Neural crest cell (in vitro differentiated cells): Measurements from ENCODE around the gene KCNA2. TPM values are rescaled to one million over a fixed set of nuclear protein-coding genes. Genes with fewer than 3 reads are reported as not detected.

Experiments used
- DNase-seq: peaks from one replicate; pipeline ENCODE4 v3.0.0; 2021; ENCODE audit warnings: low read depth, mixed read lengths, low spot score
- H3K27ac Mint-ChIP-seq: one replicate; pipeline ENCODE4 v1.8.0; 2021; ENCODE audit warnings: mild to moderate bottlenecking, mixed read lengths; ENCODE audit not compliant: unreplicated experiment
- H3K27me3 Mint-ChIP-seq: 2 replicates; pipeline ENCODE4 v1.8.0; 2021; ENCODE audit warnings: low read depth, mild to moderate bottlenecking, mixed read lengths
- H3K36me3 Mint-ChIP-seq: 2 replicates; pipeline ENCODE4 v1.8.0; 2021; ENCODE audit warnings: low read depth, mild to moderate bottlenecking, mixed read lengths
- H3K4me1 Mint-ChIP-seq: 2 replicates; pipeline ENCODE4 v1.8.0; 2021; ENCODE audit warnings: mixed read lengths
- H3K4me3 Mint-ChIP-seq: one replicate; pipeline ENCODE4 v1.8.0; 2021; ENCODE audit warnings: mild to moderate bottlenecking, mixed read lengths
- H3K9me3 Mint-ChIP-seq: 2 replicates; pipeline ENCODE4 v1.8.0; 2021; ENCODE audit warnings: mixed read lengths
- total RNA-seq: library from RNA; stranded (reverse); gene quantifications from 2 replicates; pipeline ENCODE4 v1.2.1, GENCODE V29; 2021
- TF ChIP-seq, protein P1 (sequence below): fragments of 200-600 bp; sonication (generic); conservative IDR thresholded peaks from 2 replicates; pipeline ENCODE4 v1.5.0; 2021; ENCODE audit warnings: antibody characterized with exemption, mild to moderate bottlenecking

Gene KCNA2
- total RNA-seq, 1 donor from 2014 or later: 2.5 TPM

DNA sequence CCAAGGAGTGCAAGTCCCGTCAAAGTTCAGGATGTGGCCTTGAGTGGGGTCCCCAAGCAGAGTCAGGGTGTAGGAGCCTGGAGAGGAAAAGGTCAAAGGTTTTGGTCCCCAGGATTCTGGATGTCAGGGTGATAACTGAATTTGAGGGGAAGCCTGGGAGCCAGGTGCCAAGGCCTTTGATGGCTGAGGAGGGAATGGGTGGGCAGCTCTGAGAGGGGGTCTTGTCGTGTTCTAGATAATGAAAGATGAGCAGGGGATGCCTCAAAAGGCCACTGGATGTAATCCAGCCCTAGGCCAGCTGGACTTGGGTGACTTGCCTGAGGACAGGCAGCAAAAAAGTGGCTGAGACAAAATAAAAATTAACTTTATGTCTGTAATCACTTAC lies 27.5 kb upstream of the KCNA2 start:
- TF ChIP-seq, protein P1, sequence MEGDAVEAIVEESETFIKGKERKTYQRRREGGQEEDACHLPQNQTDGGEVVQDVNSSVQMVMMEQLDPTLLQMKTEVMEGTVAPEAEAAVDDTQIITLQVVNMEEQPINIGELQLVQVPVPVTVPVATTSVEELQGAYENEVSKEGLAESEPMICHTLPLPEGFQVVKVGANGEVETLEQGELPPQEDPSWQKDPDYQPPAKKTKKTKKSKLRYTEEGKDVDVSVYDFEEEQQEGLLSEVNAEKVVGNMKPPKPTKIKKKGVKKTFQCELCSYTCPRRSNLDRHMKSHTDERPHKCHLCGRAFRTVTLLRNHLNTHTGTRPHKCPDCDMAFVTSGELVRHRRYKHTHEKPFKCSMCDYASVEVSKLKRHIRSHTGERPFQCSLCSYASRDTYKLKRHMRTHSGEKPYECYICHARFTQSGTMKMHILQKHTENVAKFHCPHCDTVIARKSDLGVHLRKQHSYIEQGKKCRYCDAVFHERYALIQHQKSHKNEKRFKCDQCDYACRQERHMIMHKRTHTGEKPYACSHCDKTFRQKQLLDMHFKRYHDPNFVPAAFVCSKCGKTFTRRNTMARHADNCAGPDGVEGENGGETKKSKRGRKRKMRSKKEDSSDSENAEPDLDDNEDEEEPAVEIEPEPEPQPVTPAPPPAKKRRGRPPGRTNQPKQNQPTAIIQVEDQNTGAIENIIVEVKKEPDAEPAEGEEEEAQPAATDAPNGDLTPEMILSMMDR: no peak
- Mint-ChIP-seq H3K36me3 (no peaks in the 10 kb centered on the region), H3K27me3 (peaks cover 33% of the 10 kb centered on the region), H3K4me1 (no peaks in the 10 kb centered on the region), H3K27ac (no peak overlapping the region), H3K9me3 (no peaks in the 10 kb centered on the region), H3K4me3 (no peak overlapping the region)
- DNase-seq: no peak

DNA sequence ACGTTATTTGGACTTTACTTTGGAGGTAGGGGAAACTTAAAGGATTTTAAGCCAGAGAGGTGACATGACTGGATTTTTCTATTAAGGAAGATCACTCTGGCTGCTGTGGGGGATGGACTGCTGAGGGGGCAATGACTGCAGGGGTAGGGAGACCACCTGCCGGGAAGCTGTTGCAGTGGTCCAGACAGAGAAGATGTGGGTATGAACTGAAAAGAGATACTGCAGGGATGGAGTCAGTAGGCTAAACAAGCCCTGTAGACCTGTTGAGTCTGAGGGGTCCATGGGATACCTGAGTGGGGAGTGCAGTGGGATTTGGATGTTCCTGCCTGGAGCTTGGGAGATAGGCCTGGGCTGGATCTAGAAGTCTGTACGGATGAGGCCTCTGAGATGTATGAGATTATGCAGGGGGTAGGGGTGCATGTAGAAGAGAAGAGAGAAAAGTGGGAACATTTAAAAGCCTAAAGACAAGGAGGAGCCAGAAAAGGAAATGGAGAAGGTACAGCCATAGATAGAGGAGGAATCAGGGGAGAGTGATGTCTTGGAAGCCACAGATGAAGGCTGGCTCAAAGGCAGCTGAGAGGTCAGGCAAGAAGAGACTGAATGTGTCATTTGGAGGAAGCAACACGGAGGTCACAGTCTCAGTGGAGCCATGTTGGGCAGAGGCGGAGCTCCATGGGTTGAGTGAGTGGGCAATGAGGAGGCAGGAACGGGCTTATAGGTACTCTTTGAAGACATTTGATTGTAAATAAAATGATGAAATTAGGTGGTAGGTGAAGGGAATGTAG lies 25.9 kb upstream of the KCNA2 start:
- H3K9me3 Mint-ChIP-seq: no peaks in the 10 kb centered on the region

GRCh38 chr1:110630839-110631663 lies 24.9 kb upstream of the KCNA2 start:
- no peaks in the 10 kb centered on the region for H3K9me3 Mint-ChIP-seq
- peak; percentile 83 for DNase-seq
- H3K4me1 Mint-ChIP-seq: no peaks in the 10 kb centered on the region
- no peak overlapping the region for H3K27ac Mint-ChIP-seq
- peaks cover 47% of the 10 kb centered on the region for H3K27me3 Mint-ChIP-seq
- H3K4me3 Mint-ChIP-seq: no peak overlapping the region
- TF ChIP-seq, protein P1: peak; percentile 85
- H3K36me3 Mint-ChIP-seq: no peaks in the 10 kb centered on the region

More for the DNA sequence above, 25.9 kb upstream of the KCNA2 start:
- no peaks in the 10 kb centered on the region for H3K4me1 Mint-ChIP-seq
- H3K27ac Mint-ChIP-seq: no peak overlapping the region
- no peaks in the 10 kb centered on the region for H3K36me3 Mint-ChIP-seq
- H3K4me3 Mint-ChIP-seq: no peak overlapping the region
- DNase-seq: no peak
- peaks cover 40% of the 10 kb centered on the region for H3K27me3 Mint-ChIP-seq
- TF ChIP-seq, protein P1: no peak

- no peak for DNase-seq
- Mint-ChIP-seq H3K9me3 (no peaks in the 10 kb centered on the region), H3K27ac (no peak overlapping the region), H3K4me1 (no peaks in the 10 kb centered on the region), H3K36me3 (no peaks in the 10 kb centered on the region), H3K27me3 (peaks cover 59% of the 10 kb centered on the region), H3K4me3 (no peak overlapping the region)
- TF ChIP-seq, protein P1: no peak
Observed at GRCh38 chr1:110628323-110629105, 22.4 kb upstream of the KCNA2 start.

GRCh38 chr1:110627764-110628163 lies 21.6 kb upstream of the KCNA2 start:
- TF ChIP-seq, protein P1: no peak
- no peak overlapping the region for H3K27ac Mint-ChIP-seq
- no peak overlapping the region for H3K4me3 Mint-ChIP-seq
- no peaks in the 10 kb centered on the region for H3K9me3 Mint-ChIP-seq
- no peaks in the 10 kb centered on the region for H3K4me1 Mint-ChIP-seq
- no peaks in the 10 kb centered on the region for H3K36me3 Mint-ChIP-seq
- H3K27me3 Mint-ChIP-seq: peaks cover 61% of the 10 kb centered on the region
- DNase-seq: no peak
